Measurements from ENCODE around the gene SPC24.

The SPC24 gene

GRCh38 chr19:11177592-11177991, 22.0 kb upstream of the SPC24 start:
- Histone ChIP-seq H3K4me3 (ENCODE audit: insufficient read depth, low read depth, low read length, poor library complexity, severe bottlenecking) (no peak overlapping the region), H3K4me1 (ENCODE audit: control insufficient read depth, insufficient read depth, low read length, poor library complexity, severe bottlenecking) (peaks cover 5% of the 10 kb centered on the region), H3K36me3 (ENCODE audit: control insufficient read depth, insufficient read depth, low read length) (no peaks in the 10 kb centered on the region)

GRCh38 chr19:11176466-11177193, 21.0 kb upstream of the SPC24 start:
- no peaks in the 10 kb centered on the region for H3K36me3 ChIP-seq (ENCODE audit: control insufficient read depth, insufficient read depth, low read length)
- DNase-seq, result no peak
- H3K4me1 ChIP-seq (ENCODE audit: control insufficient read depth, insufficient read depth, low read length, poor library complexity, severe bottlenecking), result peaks cover 5% of the 10 kb centered on the region
- no peak overlapping the region for H3K4me3 ChIP-seq (ENCODE audit: insufficient read depth, low read depth, low read length, poor library complexity, severe bottlenecking)
- no peaks in the 10 kb centered on the region for H3K9me3 ChIP-seq (ENCODE audit: control insufficient read depth, low read length)
- H3K27ac ChIP-seq (ENCODE audit: insufficient read depth, low read length, poor library complexity, severe bottlenecking), result no peak overlapping the region
- no peaks in the 10 kb centered on the region for H3K27me3 ChIP-seq (replicated peaks; ENCODE audit: control insufficient read depth, insufficient read depth, low read length, poor library complexity, severe bottlenecking)

More at GRCh38 chr19:11177592-11177991, 22.0 kb upstream of the SPC24 start:
- DNase-seq, result no peak
- Histone ChIP-seq H3K27ac (ENCODE audit: insufficient read depth, low read length, poor library complexity, severe bottlenecking) (no peak overlapping the region), H3K27me3 (replicated peaks; ENCODE audit: control insufficient read depth, insufficient read depth, low read length, poor library complexity, severe bottlenecking) (no peaks in the 10 kb centered on the region), H3K9me3 (ENCODE audit: control insufficient read depth, low read length) (no peaks in the 10 kb centered on the region)

GRCh38 chr19:11175920-11176319, 20.3 kb upstream of the SPC24 start:
- Histone ChIP-seq H3K27ac (ENCODE audit: insufficient read depth, low read length, poor library complexity, severe bottlenecking) (no peak overlapping the region), H3K27me3 (replicated peaks; ENCODE audit: control insufficient read depth, insufficient read depth, low read length, poor library complexity, severe bottlenecking) (no peaks in the 10 kb centered on the region), H3K4me3 (ENCODE audit: insufficient read depth, low read depth, low read length, poor library complexity, severe bottlenecking) (no peak overlapping the region), H3K9me3 (ENCODE audit: control insufficient read depth, low read length) (no peaks in the 10 kb centered on the region), H3K36me3 (ENCODE audit: control insufficient read depth, insufficient read depth, low read length) (no peaks in the 10 kb centered on the region), H3K4me1 (ENCODE audit: control insufficient read depth, insufficient read depth, low read length, poor library complexity, severe bottlenecking) (peaks cover 5% of the 10 kb centered on the region)
- no peak for DNase-seq

GRCh38 chr19:11174336-11174735, 18.8 kb upstream of the SPC24 start:
- no peaks in the 10 kb centered on the region for H3K4me1 ChIP-seq (ENCODE audit: control insufficient read depth, insufficient read depth, low read length, poor library complexity, severe bottlenecking)
- H3K9me3 ChIP-seq (ENCODE audit: control insufficient read depth, low read length), result no peaks in the 10 kb centered on the region
- no peak overlapping the region for H3K27ac ChIP-seq (ENCODE audit: insufficient read depth, low read length, poor library complexity, severe bottlenecking)
- no peak overlapping the region for H3K4me3 ChIP-seq (ENCODE audit: insufficient read depth, low read depth, low read length, poor library complexity, severe bottlenecking)
- no peaks in the 10 kb centered on the region for H3K27me3 ChIP-seq (replicated peaks; ENCODE audit: control insufficient read depth, insufficient read depth, low read length, poor library complexity, severe bottlenecking)
- no peak for DNase-seq
- no peaks in the 10 kb centered on the region for H3K36me3 ChIP-seq (ENCODE audit: control insufficient read depth, insufficient read depth, low read length)

GRCh38 chr19:11173516-11174155, 18.1 kb upstream of the SPC24 start:
- H3K36me3 ChIP-seq (ENCODE audit: control insufficient read depth, insufficient read depth, low read length), result no peaks in the 10 kb centered on the region
- no peak for DNase-seq
- H3K4me1 ChIP-seq (ENCODE audit: control insufficient read depth, insufficient read depth, low read length, poor library complexity, severe bottlenecking), result no peaks in the 10 kb centered on the region
- no peaks in the 10 kb centered on the region for H3K27me3 ChIP-seq (replicated peaks; ENCODE audit: control insufficient read depth, insufficient read depth, low read length, poor library complexity, severe bottlenecking)
- H3K27ac ChIP-seq (ENCODE audit: insufficient read depth, low read length, poor library complexity, severe bottlenecking), result no peak overlapping the region
- no peaks in the 10 kb centered on the region for H3K9me3 ChIP-seq (ENCODE audit: control insufficient read depth, low read length)
- H3K4me3 ChIP-seq (ENCODE audit: insufficient read depth, low read depth, low read length, poor library complexity, severe bottlenecking), result no peak overlapping the region

- no peak overlapping the region for H3K27ac ChIP-seq (ENCODE audit: insufficient read depth, low read length, poor library complexity, severe bottlenecking)
- H3K27me3 ChIP-seq (replicated peaks; ENCODE audit: control insufficient read depth, insufficient read depth, low read length, poor library complexity, severe bottlenecking), result no peaks in the 10 kb centered on the region
- no peak overlapping the region for H3K4me3 ChIP-seq (ENCODE audit: insufficient read depth, low read depth, low read length, poor library complexity, severe bottlenecking)
- no peak for DNase-seq
- H3K9me3 ChIP-seq (ENCODE audit: control insufficient read depth, low read length), result no peaks in the 10 kb centered on the region
- no peaks in the 10 kb centered on the region for H3K4me1 ChIP-seq (ENCODE audit: control insufficient read depth, insufficient read depth, low read length, poor library complexity, severe bottlenecking)
- H3K36me3 ChIP-seq (ENCODE audit: control insufficient read depth, insufficient read depth, low read length), result no peaks in the 10 kb centered on the region
Measured at GRCh38 chr19:11172576-11172975, 17.0 kb upstream of the SPC24 start.

- DNase-seq, result no peak
- no peaks in the 10 kb centered on the region for H3K27me3 ChIP-seq (replicated peaks; ENCODE audit: control insufficient read depth, insufficient read depth, low read length, poor library complexity, severe bottlenecking)
- no peaks in the 10 kb centered on the region for H3K4me1 ChIP-seq (ENCODE audit: control insufficient read depth, insufficient read depth, low read length, poor library complexity, severe bottlenecking)
- H3K36me3 ChIP-seq (ENCODE audit: control insufficient read depth, insufficient read depth, low read length), result no peaks in the 10 kb centered on the region
- no peak overlapping the region for H3K4me3 ChIP-seq (ENCODE audit: insufficient read depth, low read depth, low read length, poor library complexity, severe bottlenecking)
- H3K9me3 ChIP-seq (ENCODE audit: control insufficient read depth, low read length), result no peaks in the 10 kb centered on the region
- H3K27ac ChIP-seq (ENCODE audit: insufficient read depth, low read length, poor library complexity, severe bottlenecking), result no peak overlapping the region
Measured at GRCh38 chr19:11171144-11171543, 15.6 kb upstream of the SPC24 start.

- H3K4me1 ChIP-seq (ENCODE audit: control insufficient read depth, insufficient read depth, low read length, poor library complexity, severe bottlenecking), result no peaks in the 10 kb centered on the region
- H3K27ac ChIP-seq (ENCODE audit: insufficient read depth, low read length, poor library complexity, severe bottlenecking), result no peak overlapping the region
- H3K36me3 ChIP-seq (ENCODE audit: control insufficient read depth, insufficient read depth, low read length), result no peaks in the 10 kb centered on the region
- no peaks in the 10 kb centered on the region for H3K9me3 ChIP-seq (ENCODE audit: control insufficient read depth, low read length)
- no peak overlapping the region for H3K4me3 ChIP-seq (ENCODE audit: insufficient read depth, low read depth, low read length, poor library complexity, severe bottlenecking)
- H3K27me3 ChIP-seq (replicated peaks; ENCODE audit: control insufficient read depth, insufficient read depth, low read length, poor library complexity, severe bottlenecking), result no peaks in the 10 kb centered on the region
- DNase-seq, result no peak
Measured at GRCh38 chr19:11169896-11170678, 14.5 kb upstream of the SPC24 start.

- Histone ChIP-seq H3K27me3 (replicated peaks; ENCODE audit: control insufficient read depth, insufficient read depth, low read length, poor library complexity, severe bottlenecking) (no peaks in the 10 kb centered on the region), H3K9me3 (ENCODE audit: control insufficient read depth, low read length) (no peaks in the 10 kb centered on the region), H3K4me1 (ENCODE audit: control insufficient read depth, insufficient read depth, low read length, poor library complexity, severe bottlenecking) (no peaks in the 10 kb centered on the region), H3K36me3 (ENCODE audit: control insufficient read depth, insufficient read depth, low read length) (no peaks in the 10 kb centered on the region), H3K4me3 (ENCODE audit: insufficient read depth, low read depth, low read length, poor library complexity, severe bottlenecking) (no peak overlapping the region), H3K27ac (ENCODE audit: insufficient read depth, low read length, poor library complexity, severe bottlenecking) (no peak overlapping the region)
- DNase-seq, result no peak
Measured at GRCh38 chr19:11168568-11168967, 13.0 kb upstream of the SPC24 start.

Measured in effector memory CD4-positive, alpha-beta T cell (primary cell).